OCI-LY1 (cell line): ENCODE results near the gene AMIGO2.

Experiments
- EZH2 ChIP-seq: fragments of 200-600 bp; sonication (generic), shearing (Covaris generic); IDR thresholded peaks from 2 replicates; pipeline ENCODE4 v1.8.0; 2017; ENCODE audit warnings: borderline replicate concordance, mixed run types, mild to moderate bottlenecking, antibody characterized with exemption, low read length, moderate library complexity, mixed read lengths
- TF ChIP-seq, protein P1 (sequence below): fragments of 200-600 bp; sonication (generic), shearing (Covaris generic); IDR thresholded peaks from 2 replicates; pipeline ENCODE4 v1.5.1; 2017; ENCODE audit warnings: mild to moderate bottlenecking, antibody characterized with exemption, low read length, moderate library complexity, mixed read lengths

DNA sequence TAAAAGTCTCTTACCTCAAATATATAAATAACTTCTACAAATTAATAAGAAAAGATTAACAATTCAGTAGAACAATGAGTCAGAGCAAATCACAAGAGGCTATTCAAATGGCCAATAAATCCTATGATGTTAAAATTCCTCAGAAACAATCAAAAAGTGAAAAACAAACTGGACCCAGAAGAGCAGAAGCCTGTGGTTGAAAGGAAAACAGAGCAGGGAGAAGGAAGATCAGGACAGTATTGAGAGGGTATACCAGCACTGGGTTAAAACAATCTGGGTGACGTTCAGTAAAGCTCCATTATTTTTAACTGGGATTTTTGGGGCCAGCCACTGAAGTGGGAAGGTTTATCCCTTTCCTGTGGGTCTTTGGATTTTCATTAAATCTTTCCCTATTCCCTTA is 40.0 kb downstream of the AMIGO2 start:
- no peak for TF ChIP-seq EZH2
- TF ChIP-seq, protein P1, sequence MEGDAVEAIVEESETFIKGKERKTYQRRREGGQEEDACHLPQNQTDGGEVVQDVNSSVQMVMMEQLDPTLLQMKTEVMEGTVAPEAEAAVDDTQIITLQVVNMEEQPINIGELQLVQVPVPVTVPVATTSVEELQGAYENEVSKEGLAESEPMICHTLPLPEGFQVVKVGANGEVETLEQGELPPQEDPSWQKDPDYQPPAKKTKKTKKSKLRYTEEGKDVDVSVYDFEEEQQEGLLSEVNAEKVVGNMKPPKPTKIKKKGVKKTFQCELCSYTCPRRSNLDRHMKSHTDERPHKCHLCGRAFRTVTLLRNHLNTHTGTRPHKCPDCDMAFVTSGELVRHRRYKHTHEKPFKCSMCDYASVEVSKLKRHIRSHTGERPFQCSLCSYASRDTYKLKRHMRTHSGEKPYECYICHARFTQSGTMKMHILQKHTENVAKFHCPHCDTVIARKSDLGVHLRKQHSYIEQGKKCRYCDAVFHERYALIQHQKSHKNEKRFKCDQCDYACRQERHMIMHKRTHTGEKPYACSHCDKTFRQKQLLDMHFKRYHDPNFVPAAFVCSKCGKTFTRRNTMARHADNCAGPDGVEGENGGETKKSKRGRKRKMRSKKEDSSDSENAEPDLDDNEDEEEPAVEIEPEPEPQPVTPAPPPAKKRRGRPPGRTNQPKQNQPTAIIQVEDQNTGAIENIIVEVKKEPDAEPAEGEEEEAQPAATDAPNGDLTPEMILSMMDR = no peak
